ENCODE measurements around the gene KIFC3.

- TF ChIP-seq CTCF (IDR thresholded peaks at IDR 0.05; ENCODE audit: control extremely low read depth in 1 of 3, insufficient read depth in 1 of 3, low read depth in 1 of 3, low read length in 3 of 3) (no peak), EZH2 (IDR thresholded peaks at IDR 0.05; ENCODE audit: low read depth, low read length, severe bottlenecking) (no peak), POLR2AphosphoS5 (IDR thresholded peaks at IDR 0.05; ENCODE audit: low read depth, low read length) (no peak), POLR2A (IDR thresholded peaks at IDR 0.05; ENCODE audit: control extremely low read depth in 1 of 2, low read depth in 2 of 2, low read length in 2 of 2) (no peak)
Observed at GRCh38 chr16:57745768-57746167, 56.5 kb downstream of the KIFC3 start.
